HG02973 (cell line): ENCODE results near the gene C1D.
A peak's percentile ranks its signal among the peaks of the same experiment; 100 is the strongest.
"Not testable (repeated sequence)": the region's sequence is repeated elsewhere in the genome, so short reads cannot be mapped to it uniquely, and the experiment has no call there.

Source experiments
- ATAC-seq: cut with Tn5 transposase; IDR thresholded peaks from one replicate; pipeline ENCODE4 v1.9.1; 2021; ENCODE audit warnings: moderate library complexity; ENCODE audit not compliant: unreplicated experiment

Gene C1D

GRCh38 chr2:68062680-68063387 lies at the start of gene C1D:
C1D (minus strand) TSS chr2:68063004; CDS start chr2:68047310, 15,694 bp downstream.
- peak; percentile 91 for ATAC-seq

DNA sequence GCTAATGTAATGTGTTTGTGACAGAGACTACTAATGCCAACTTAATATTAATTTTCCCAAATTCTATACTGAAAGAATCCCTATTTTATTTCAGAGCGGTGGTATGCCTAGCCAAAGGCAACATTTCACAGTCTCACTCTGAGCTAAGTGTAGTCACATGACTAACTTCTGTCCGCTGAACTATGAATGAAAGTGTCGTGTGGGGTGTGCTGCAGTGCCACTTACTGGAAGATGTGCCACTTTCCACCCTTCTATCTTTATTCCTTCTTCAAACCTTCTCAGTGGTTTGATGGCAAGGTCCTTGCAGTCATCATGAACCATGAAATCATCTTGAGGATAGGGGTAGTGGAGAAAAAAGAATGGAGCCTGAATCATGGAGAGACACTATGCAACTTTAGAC lies 47.3 kb upstream of the C1D start:
- ATAC-seq = peak; percentile 72

- no peak for ATAC-seq
Observed at GRCh38 chr2:68108120-68108519, 45.3 kb upstream of the C1D start.

DNA sequence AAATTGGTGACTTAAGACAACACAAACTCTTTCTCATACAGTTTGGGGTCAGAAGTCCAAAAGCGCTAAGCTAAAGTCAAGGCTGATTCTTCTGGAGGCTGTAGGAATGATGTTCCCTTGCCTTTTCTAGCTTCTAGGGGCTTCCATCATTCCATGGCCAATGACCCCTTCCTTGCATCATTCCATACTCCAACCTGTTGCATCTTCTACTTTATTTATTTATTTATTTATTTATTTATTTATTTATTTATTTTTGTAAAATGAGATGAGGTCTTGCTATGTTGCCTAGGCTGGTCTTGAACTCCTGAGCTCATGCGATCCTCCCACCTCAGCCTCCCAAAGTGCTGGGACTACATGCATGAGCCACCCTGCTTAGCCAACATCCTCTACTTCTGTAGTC lies 44.7 kb upstream of the C1D start:
- no peak for ATAC-seq

DNA sequence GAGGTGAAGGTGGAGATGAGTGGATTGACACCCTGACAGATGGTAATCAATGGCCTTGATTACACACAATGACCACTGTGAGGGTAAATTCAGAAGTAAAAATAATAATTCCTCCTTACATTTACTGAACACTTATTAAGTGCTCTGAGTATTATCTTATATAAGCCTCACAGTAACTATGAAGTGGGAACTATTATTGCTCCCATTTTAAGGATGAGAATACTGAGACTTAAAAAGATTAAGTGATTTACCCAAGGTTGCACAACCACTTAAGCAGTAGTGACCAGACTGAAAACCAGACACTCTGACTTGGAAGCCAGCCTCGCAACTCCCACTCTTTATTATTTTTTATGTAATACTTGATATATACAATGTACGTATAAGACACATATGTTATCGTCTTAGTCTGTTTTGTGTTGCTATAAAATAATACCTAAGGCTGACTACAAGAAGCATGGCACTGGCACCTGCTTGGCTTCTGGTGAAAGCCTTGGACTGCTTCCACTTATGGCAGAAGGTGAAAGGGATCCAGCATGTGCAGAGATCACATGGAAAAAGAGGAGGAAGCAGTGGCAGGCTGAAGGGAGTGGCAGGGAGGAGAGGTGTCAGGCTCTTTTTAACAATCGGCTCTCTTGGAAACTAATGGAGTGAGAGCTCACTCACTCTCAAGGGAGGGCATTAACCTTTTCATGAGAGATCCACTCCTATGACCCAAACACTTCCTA lies 41.5 kb upstream of the C1D start:
- ATAC-seq = no peak

- ATAC-seq = no peak
Observed at GRCh38 chr2:68103709-68104055, 40.9 kb upstream of the C1D start.

GRCh38 chr2:68103030-68103708 lies 40.4 kb upstream of the C1D start:
- no peak for ATAC-seq

DNA sequence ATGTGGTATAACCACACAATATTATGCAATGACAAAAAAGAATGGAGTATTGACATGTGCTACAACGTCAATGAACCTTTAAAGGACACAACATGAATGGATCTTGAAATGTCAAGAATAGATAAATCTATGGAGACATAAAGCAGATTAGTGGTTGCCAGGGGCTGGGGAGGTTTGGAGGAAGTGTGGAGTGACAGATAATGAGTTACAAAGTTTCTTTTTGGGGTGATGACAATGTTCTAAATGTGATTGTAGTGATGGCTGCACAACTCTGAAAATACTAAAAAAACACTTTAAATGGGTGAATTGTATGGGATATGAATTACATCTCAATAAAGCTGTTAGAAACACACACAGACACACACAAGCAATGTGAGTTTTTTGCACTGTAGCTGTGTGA lies 37.4 kb upstream of the C1D start:
- no peak for ATAC-seq

DNA sequence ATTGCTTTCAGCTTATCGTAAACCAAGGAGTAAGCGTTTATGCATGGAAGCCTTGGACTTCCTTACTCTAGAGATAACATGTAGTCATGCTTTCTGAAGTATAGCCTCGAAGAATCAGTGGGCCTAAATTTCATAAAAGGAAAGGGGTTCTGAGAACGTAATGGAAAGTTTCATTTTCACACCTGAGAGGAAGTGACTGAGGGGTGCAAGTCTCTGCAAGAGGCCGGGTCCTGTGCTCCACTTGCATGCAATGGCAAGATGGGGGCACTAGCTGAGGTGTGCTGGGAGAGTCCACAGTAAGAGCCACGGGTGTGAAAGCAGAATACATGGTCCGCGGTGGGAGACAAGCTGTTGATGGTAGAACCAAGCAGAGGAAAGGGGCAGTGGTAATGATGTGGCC lies 36.5 kb upstream of the C1D start:
- no peak for ATAC-seq

DNA sequence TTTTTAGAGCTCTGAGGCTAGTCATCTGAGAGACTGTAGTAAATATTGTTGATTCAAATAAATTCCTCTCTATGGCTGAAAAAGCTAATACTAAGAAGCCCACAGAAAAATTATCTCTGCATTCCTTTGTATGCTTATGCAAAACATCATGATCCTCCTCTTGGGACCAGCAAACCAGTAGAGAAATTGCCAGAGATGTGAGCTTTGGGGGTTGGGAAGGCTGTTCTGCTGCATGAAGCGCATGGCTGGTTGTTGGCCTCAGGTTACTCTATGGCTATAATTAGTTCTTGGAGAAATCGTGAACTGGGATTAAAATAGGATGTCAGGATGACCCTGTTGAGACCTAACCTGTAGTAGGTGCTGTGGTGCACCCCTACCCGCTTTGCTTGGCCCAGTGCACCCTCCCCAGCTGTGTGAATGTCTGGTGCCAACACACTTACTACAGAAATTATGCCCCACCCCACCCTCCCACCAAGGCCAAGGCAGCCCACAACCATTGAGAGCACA lies 35.5 kb upstream of the C1D start:
- ATAC-seq = no peak

DNA sequence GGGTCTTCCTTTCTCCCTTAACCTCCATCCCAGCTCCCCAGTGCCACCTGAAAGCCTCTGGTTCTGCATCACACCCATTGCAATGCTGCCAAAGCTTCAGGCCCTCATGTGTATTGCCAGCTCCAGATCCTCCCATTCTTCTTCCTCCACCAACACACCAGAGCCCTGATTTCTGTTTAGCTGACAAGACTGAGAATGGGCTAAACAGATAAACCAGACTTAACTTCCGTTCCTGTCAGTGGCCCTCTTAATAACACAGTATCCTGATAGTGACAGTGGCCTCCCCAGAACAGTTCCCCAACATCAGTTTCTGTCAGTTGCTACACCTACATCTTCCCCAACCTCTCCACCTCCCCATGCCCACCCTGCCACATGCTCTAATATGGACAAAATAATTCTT lies 31.3 kb upstream of the C1D start:
- ATAC-seq = no peak

GRCh38 chr2:68093634-68094033 lies 30.8 kb upstream of the C1D start:
- ATAC-seq = no peak

- no peak for ATAC-seq
Observed at GRCh38 chr2:68091439-68092034, 28.7 kb upstream of the C1D start.

DNA sequence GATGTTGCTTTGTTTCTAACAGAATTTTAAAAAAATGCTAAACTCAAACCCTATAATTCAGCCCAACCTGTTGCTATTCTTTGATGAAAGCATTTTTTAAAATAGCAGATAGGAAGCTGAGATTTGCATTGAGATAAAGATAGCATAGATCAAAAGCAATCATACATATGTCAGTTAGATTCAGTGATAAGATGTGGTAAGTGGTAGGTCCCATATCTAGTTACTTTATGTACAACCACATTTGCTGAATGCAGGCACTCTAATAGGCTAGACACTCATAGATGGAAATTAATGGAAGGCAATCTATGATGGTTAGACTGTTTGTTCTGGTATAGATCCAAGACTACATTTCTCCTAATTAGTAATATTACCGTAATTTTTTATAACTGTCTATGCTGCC lies 27.2 kb upstream of the C1D start:
- ATAC-seq = no peak

DNA sequence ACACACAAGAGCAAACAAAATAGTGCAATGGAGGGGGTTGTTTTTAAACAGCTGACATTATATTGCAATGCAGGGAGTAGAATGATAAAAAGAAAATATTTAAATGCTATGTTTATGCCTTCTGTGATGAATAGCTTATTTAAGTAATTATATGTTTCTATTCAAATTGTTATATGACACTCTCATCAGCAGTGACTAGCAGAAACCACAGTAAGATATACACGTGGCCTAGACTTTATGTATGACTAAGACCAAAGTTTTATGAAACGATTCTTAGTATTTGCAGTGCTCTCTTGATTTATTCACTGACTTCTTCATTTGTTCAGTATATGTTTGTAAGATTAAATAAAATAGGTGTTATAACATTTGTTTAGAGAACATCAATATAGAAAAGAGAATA lies 26.1 kb upstream of the C1D start:
- no peak for ATAC-seq

DNA sequence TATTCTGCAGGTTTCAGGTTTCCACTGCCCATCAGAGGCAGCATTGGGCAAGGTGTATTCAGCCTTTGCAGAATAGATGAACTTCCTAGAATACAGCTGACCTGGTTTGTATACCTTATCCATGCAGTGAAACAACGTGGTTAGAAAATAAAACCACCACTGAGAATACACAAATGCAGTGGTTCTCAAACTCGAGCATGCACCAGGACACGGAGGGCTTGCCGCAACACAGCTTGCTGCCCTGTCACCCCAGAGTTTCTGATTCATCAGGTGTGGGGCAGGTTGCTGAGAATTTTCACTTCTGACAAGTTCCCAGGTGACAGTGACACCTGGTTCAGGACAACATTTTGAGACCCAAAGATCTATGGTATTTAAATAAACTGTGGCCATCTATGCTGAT lies 23.4 kb upstream of the C1D start:
- ATAC-seq = no peak

GRCh38 chr2:68083346-68083745 lies 20.5 kb upstream of the C1D start:
- peak; percentile 58 for ATAC-seq

- ATAC-seq = no peak
Observed at GRCh38 chr2:68074050-68074449, 11.2 kb upstream of the C1D start.

GRCh38 chr2:68063797-68064646 lies 1.2 kb upstream of the C1D start:
- not testable (repeated sequence) for ATAC-seq

DNA sequence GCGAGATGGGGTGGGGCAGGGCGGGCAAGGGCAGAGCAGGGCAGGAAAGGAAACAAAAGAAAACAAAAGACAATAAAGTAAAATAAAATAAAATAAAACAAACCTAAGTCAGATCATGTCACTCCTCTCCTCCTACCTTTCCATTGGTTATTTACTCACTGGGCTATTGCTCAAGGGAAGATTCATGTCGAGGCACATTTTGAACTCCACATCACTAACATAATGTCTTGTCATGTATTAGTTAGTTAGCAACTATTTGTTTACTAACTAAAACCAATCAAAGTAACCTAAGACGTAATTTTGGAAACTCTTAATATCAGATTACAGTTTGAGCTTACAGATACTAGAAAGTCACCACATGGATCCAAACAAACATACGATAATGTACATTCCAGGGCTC lies 2.2 kb downstream of the C1D start:
- no peak for ATAC-seq
